Measurements from ENCODE around the gene C5orf15.

GRCh38 chr5:133938039-133938821 lies 30.2 kb downstream of the C5orf15 start:
- no peak for TF ChIP-seq CTCF (IDR thresholded peaks at IDR 0.05)
- no peak for TF ChIP-seq POLR2AphosphoS5 (IDR thresholded peaks at IDR 0.05; ENCODE audit: low read depth, low read length)
- TF ChIP-seq REST (IDR thresholded peaks at IDR 0.05; ENCODE audit: insufficient read depth in 1 of 2, low read depth in 2 of 2, low read length in 1 of 2) = no peak
- no peak for TF ChIP-seq TCF7L2 (IDR thresholded peaks at IDR 0.05; ENCODE audit: low read depth, low read length)
